K562 (cell line): ENCODE data around the gene RPEL1. TPM values are rescaled to one million over a fixed set of nuclear protein-coding genes. Genes with fewer than 3 reads are reported as not detected.

Source experiments
- ATAC-seq: fragments of 200-7000 bp; cut with Tn5 transposase; 3 replicates; pipeline ENCODE4 v1.9.1; 2020; ENCODE audit warnings: moderate library complexity
- BruUV-seq: library from RNA; stranded (reverse); fragments of 400-500 nt; replicated peaks from 2 replicates; lab custom pipeline; 2021; lab: Mats Ljungman, UMichigan
- CTCF ChIA-PET: fragments of 300-600 bp; formaldehyde crosslinking; extraction: SDS; loops from one replicate; lab custom pipeline; 2021; ENCODE audit warnings: low intra/inter-chr PET ratio; lab: Yijun Ruan, JAX
- POLR2A ChIA-PET: fragments of 300-600, 350-650 bp; sonication (Branson Sonifier 250); formaldehyde crosslinking; extraction: SDS; loops from one replicate; lab custom pipeline; 2021; ENCODE audit warnings: antibody characterized with exemption, inconsistent platforms; lab: Yijun Ruan, JAX
- DNase-seq, 4 experiments: peaks; one replicate each; pipeline versions ENCODE4 v3.0.0 to v3.0.0-alpha.2; 2011 to 2018; ENCODE audit warnings: low spot score in 3 of 4, mixed read lengths in 3 of 4; ENCODE audit errors: extremely low read depth in 1 of 4
- FAIRE-seq: peaks from 2 replicates; lab custom pipeline; 2011; peaks lifted over from hg19 to GRCh38; lab: Jason Lieb, UNC
- H2AFZ ChIP-seq: 2 replicates; pipeline ENCODE4 v1.6.0; 2011; ENCODE audit warnings: low read depth, low read length, control low read depth, inconsistent platforms
- H3K27ac ChIP-seq: fragments of 200-600 bp; 3 replicates; pipeline ENCODE4 v1.8.0; 2011; ENCODE audit warnings: low read depth, mild to moderate bottlenecking, control low read depth, inconsistent platforms, low read length, moderate library complexity, mixed read lengths; ENCODE audit errors: extremely low read depth
- H3K27me3 ChIP-seq, 2 experiments: fragments of 300-600 bp in 1 of 2; 2 replicates in 1 of 2; 3 replicates in 1 of 2; pipeline versions ENCODE4 v1.6.0 to v1.8.0; 2011; ENCODE audit warnings: inconsistent platforms in 2 of 2, low read length in 2 of 2, mild to moderate bottlenecking in 1 of 2, mixed read lengths in 1 of 2, moderate library complexity in 1 of 2; ENCODE audit not compliant: control insufficient read depth in 2 of 2, insufficient read depth in 2 of 2
- H3K36me3 ChIP-seq: fragments of 300-600 bp; 3 replicates; pipeline ENCODE4 v1.8.0; 2011; ENCODE audit warnings: mild to moderate bottlenecking, low read length, inconsistent platforms; ENCODE audit not compliant: control insufficient read depth, insufficient read depth
- H3K4me1 ChIP-seq, 2 experiments: fragments of 200-600 bp in 1 of 2; replicated peaks in 1 of 2; 2 replicates in 1 of 2; 3 replicates in 1 of 2; pipeline versions ENCODE4 v1.5.1 to v1.8.0; 2011; ENCODE audit warnings: inconsistent platforms in 2 of 2, low read length in 2 of 2, mild to moderate bottlenecking in 1 of 2, mixed read lengths in 1 of 2, moderate library complexity in 1 of 2; ENCODE audit not compliant: control insufficient read depth in 2 of 2, insufficient read depth in 2 of 2
- H3K4me2 ChIP-seq: 2 replicates; pipeline ENCODE4 v1.6.1; 2011; ENCODE audit warnings: low read length, control low read depth, inconsistent platforms, mixed read lengths; ENCODE audit not compliant: insufficient read depth
- H3K4me3 ChIP-seq: fragments of 200-600 bp; sonication (generic), shearing (Covaris generic); 2 replicates; pipeline ENCODE4 v1.5.1; 2016; ENCODE audit warnings: control low read depth, inconsistent platforms
- H3K79me2 ChIP-seq: fragments of 200-600 bp; 3 replicates; pipeline ENCODE4 v1.8.0; 2011; ENCODE audit warnings: low read length, inconsistent platforms; ENCODE audit not compliant: control insufficient read depth, insufficient read depth
- H3K9ac ChIP-seq, 2 experiments: 2 replicates each; pipeline versions ENCODE4 v1.6.0 to v1.6.1; 2011; ENCODE audit warnings: low read depth in 2 of 2, low read length in 2 of 2, control low read depth in 1 of 2, inconsistent platforms in 1 of 2, mild to moderate bottlenecking in 1 of 2, mixed read lengths in 1 of 2; ENCODE audit not compliant: insufficient read depth in 1 of 2
- H3K9me1 ChIP-seq: one replicate; pipeline ENCODE4 v1.6.0; 2011; ENCODE audit warnings: inconsistent platforms, mild to moderate bottlenecking, low read length, moderate library complexity; ENCODE audit not compliant: control insufficient read depth, insufficient read depth
- H3K9me3 ChIP-seq: replicated peaks from 2 replicates; pipeline ENCODE4 v1.5.1; 2011; ENCODE audit warnings: low read depth, low read length, inconsistent platforms; ENCODE audit not compliant: control insufficient read depth, insufficient read depth
- H4K20me1 ChIP-seq: replicated peaks from 2 replicates; pipeline ENCODE4 v1.6.1; 2011; ENCODE audit warnings: low read length, inconsistent platforms, mixed read lengths; ENCODE audit not compliant: control insufficient read depth, insufficient read depth
- ATF1 ChIP-seq, 2 experiments: fragments of 450-650 bp in 1 of 2; IDR thresholded peaks; 2 replicates each; pipeline ENCODE4 v1.6.1; 2016; ENCODE audit warnings: missing compliant biosample characterization in 1 of 2, missing genetic modification characterization in 1 of 2
- TEAD4 ChIP-seq, 2 experiments: sonication (generic) in 1 of 2; formaldehyde crosslinking in 1 of 2; IDR thresholded peaks; 2 replicates each; pipeline versions ENCODE4 v1.6.1 to v1.8.0; 2012 to 2022; ENCODE audit warnings: borderline replicate concordance in 1 of 2, inconsistent platforms in 1 of 2, low read length in 1 of 2, mild to moderate bottlenecking in 1 of 2, missing genetic modification reagents in 1 of 2
- TOE1 ChIP-seq, 2 experiments: fragments of 450-650 bp in 1 of 2; sonication (generic) in 1 of 2; formaldehyde crosslinking in 1 of 2; IDR thresholded peaks; 2 replicates each; pipeline versions ENCODE4 v1.7.1 to v1.8.0; 2016 to 2022; ENCODE audit warnings: borderline replicate concordance in 2 of 2, mild to moderate bottlenecking in 2 of 2, antibody characterized with exemption in 1 of 2, inconsistent platforms in 1 of 2, low read depth in 1 of 2, missing genetic modification reagents in 1 of 2, moderate library complexity in 1 of 2
- ZFX ChIP-seq: sonication (generic); formaldehyde crosslinking; IDR thresholded peaks from 2 replicates; pipeline ENCODE4 v1.8.0; 2022; ENCODE audit warnings: mild to moderate bottlenecking, missing genetic modification reagents, moderate library complexity
- ZNF282 ChIP-seq: sonication (generic); formaldehyde crosslinking; IDR thresholded peaks from 2 replicates; pipeline ENCODE4 v1.8.1; 2023; ENCODE audit warnings: missing genetic modification reagents
- ZNF551 ChIP-seq: fragments of 250-450 bp; sonication (Bioruptor Pico); IDR thresholded peaks from 2 replicates; pipeline ENCODE4 v1.5.0; 2021; ENCODE audit warnings: mild to moderate bottlenecking, moderate library complexity
- ZNF780A ChIP-seq: fragments of 250-450 bp; sonication (Bioruptor Pico); IDR thresholded peaks from 2 replicates; pipeline ENCODE4 v1.5.0; 2021; ENCODE audit warnings: mild to moderate bottlenecking
- WGBS: fragments of 100-300 bp; shearing (Covaris generic); methylation state at CpG from one replicate; pipeline ENCODE4 v1.1.6; 2016; ENCODE audit warnings: low coverage, mixed read lengths; ENCODE audit not compliant: insufficient coverage; ENCODE audit errors: missing lambda C conversion rate; 5-methylcytosine and 5-hydroxymethylcytosine counted together
- in situ Hi-C: fragments of 300-500 bp; cut with MboI; formaldehyde crosslinking; loops from 4 replicates; pipeline ENCODE4 v1.15.0; 2018; ENCODE audit warnings: inconsistent platforms, mixed read lengths
- intact Hi-C: fragments of 100-400 bp; cut with micrococcal nuclease; formaldehyde crosslinking; loops from 2 replicates; pipeline ENCODE4 v1.14.2; 2022
- polyA plus RNA-seq, 8 experiments: library from polyadenylated mRNA; depleted of rRNA in 4 of 8; stranded (reverse) in 5 of 8; unstranded in 3 of 8; fragments of >200 nt; fragmentation: Nextera tagmentation in 2 of 8; fragmentation: Illumina TruSeq in 1 of 8; extraction: Ambion mirVana in 2 of 8; extraction: Trizol in 1 of 8; gene quantifications; 2 replicates each; pipeline versions ENCODE4 v1.2.1 to v1.2.3, GENCODE V29; 2011 to 2014; ENCODE audit warnings: inconsistent platforms in 1 of 8, missing spikeins in 1 of 8
- total RNA-seq, 7 experiments: library from RNA; depleted of rRNA in 6 of 7; stranded (reverse); fragments of >200 nt in 6 of 7; fragmentation: Illumina TruSeq in 2 of 7; extraction: Trizol in 2 of 7; gene quantifications; 2 replicates each; pipeline versions ENCODE4 v1.2.1 to v1.2.3, GENCODE V29; 2011 to 2021; ENCODE audit warnings: low replicate concordance in 1 of 7
- TF ChIP-seq, protein P1 (sequence below): fragments of 200-800 bp; sonication (Bioruptor generic); IDR thresholded peaks from 2 replicates; pipeline ENCODE4 v1.6.1; 2017; ENCODE audit warnings: missing genetic modification characterization, missing compliant biosample characterization
- TF ChIP-seq, protein P2 (sequence below): sonication (generic); IDR thresholded peaks from 2 replicates; pipeline ENCODE4 v1.6.1; 2016

Gene RPEL1
- total and polyA plus RNA-seq, 9 of the 15 experiments (the other 6 are each of a cell fraction or from before 2014, with no cell fraction given), result 0.04 to 0.15 (median 0.07) TPM; not detected in 4

DNA sequence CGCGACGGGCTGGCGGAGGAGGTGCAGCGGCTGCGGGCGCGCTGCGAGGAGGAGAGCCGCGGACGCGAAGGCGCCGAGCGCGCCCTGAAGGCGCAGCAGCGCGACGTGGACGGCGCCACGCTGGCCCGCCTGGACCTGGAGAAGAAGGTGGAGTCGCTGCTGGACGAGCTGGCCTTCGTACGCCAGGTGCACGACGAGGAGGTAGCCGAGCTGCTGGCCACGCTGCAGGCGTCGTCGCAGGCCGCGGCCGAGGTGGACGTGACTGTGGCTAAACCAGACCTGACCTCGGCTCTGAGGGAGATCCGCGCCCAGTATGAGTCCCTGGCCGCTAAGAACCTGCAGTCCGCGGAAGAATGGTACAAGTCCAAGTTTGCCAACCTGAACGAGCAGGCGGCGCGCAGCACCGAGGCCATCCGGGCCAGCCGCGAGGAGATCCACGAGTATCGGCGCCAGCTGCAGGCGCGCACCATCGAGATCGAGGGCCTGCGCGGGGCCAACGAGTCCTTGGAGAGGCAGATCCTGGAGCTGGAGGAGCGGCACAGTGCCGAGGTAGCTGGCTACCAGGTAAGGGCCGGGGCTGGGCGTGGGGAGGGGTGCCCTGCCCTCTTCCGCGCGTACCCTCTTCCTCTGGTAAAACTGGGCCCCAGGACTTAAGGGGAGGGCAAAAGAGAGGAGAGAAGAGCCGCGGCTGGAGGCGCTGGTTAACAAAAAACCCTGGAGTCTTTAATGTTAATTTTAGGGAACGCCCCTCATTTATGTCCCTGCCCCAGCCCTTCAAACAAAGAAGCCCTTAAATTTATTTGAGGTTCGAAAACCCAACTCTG lies 32.2 kb downstream of the RPEL1 start:
- peaks cover 0 to 14% of the 10 kb centered on the region in 2 experiments; a peak in 1 of 5 replicates for H3K27me3 ChIP-seq
- H4K20me1 ChIP-seq, result no peaks in the 10 kb centered on the region; the same call in 1 of the 2 replicates
- no peak overlapping the region for H3K4me2 ChIP-seq
- H3K9ac ChIP-seq, result no peak overlapping the region
- no peaks in the 10 kb centered on the region for H3K79me2 ChIP-seq
- in situ Hi-C loops, result no loop called here
- no peaks in the 10 kb centered on the region for H3K9me3 ChIP-seq
- no peak for FAIRE-seq
- H3K36me3 ChIP-seq, result no peaks in the 10 kb centered on the region
- no peaks in the 10 kb centered on the region for H3K9me1 ChIP-seq
- ATAC-seq, result no peak
- H3K4me3 ChIP-seq, result no peak overlapping the region
- no peak overlapping the region for H3K27ac ChIP-seq
- DNase-seq, result no peak
- BruUV-seq, result no TSS peak
- 46% methylated on average over 27 of the region's 76 CpGs for WGBS
- H2AFZ ChIP-seq, result no peak overlapping the region
- intact Hi-C loops, result no loop called here
- ChIA-PET POLR2A (interaction anchor here (1.6 kb wide), 1 partner anchor 12 kb away, joined by 5 read pairs; no protein-coding TSS in a partner anchor), CTCF (no interaction called here)
- TF ChIP-seq ZNF282 (CRISPR knock-in tag) (no peak), TEAD4 (IDR thresholded peaks at IDR 0.05; ENCODE audit: low read length) (no peak), TEAD4 (CRISPR knock-in tag; IDR thresholded peaks at IDR 0.05; ENCODE audit: borderline replicate concordance) (no peak), ZNF780A (CRISPR knock-in tag) (no peak), ATF1 (CRISPR knock-in tag; IDR thresholded peaks at IDR 0.05) (no peak), ATF1 (tag; IDR thresholded peaks at IDR 0.05) (no peak), ZFX (CRISPR knock-in tag) (no peak), TOE1 (IDR thresholded peaks at IDR 0.05; ENCODE audit: borderline replicate concordance) (no peak), TOE1 (CRISPR knock-in tag; IDR thresholded peaks at IDR 0.05; ENCODE audit: borderline replicate concordance, low read depth) (no peak), ZNF551 (CRISPR knock-in tag) (no peak)
- TF ChIP-seq, protein P1, sequence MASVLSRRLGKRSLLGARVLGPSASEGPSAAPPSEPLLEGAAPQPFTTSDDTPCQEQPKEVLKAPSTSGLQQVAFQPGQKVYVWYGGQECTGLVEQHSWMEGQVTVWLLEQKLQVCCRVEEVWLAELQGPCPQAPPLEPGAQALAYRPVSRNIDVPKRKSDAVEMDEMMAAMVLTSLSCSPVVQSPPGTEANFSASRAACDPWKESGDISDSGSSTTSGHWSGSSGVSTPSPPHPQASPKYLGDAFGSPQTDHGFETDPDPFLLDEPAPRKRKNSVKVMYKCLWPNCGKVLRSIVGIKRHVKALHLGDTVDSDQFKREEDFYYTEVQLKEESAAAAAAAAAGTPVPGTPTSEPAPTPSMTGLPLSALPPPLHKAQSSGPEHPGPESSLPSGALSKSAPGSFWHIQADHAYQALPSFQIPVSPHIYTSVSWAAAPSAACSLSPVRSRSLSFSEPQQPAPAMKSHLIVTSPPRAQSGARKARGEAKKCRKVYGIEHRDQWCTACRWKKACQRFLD (CRISPR knock-in tag), result no peak
- TF ChIP-seq, protein P2, sequence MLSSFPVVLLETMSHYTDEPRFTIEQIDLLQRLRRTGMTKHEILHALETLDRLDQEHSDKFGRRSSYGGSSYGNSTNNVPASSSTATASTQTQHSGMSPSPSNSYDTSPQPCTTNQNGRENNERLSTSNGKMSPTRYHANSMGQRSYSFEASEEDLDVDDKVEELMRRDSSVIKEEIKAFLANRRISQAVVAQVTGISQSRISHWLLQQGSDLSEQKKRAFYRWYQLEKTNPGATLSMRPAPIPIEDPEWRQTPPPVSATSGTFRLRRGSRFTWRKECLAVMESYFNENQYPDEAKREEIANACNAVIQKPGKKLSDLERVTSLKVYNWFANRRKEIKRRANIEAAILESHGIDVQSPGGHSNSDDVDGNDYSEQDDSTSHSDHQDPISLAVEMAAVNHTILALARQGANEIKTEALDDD, result no peak
- peaks cover 0 to 3% of the 10 kb centered on the region in 2 experiments; a peak in 2 of 5 replicates for H3K4me1 ChIP-seq
